GM21423 (cell line): ENCODE measurements around the gene PFN3.
"Not testable (repeated sequence)": the region's sequence is repeated elsewhere in the genome, so short reads cannot be mapped to it uniquely, and the experiment has no call there.

Source experiments
- ATAC-seq: cut with Tn5 transposase; IDR thresholded peaks from one replicate; pipeline ENCODE4 v1.9.1; 2021; ENCODE audit warnings: mild to moderate bottlenecking, moderate library complexity; ENCODE audit not compliant: unreplicated experiment

PFN3 gene

DNA sequence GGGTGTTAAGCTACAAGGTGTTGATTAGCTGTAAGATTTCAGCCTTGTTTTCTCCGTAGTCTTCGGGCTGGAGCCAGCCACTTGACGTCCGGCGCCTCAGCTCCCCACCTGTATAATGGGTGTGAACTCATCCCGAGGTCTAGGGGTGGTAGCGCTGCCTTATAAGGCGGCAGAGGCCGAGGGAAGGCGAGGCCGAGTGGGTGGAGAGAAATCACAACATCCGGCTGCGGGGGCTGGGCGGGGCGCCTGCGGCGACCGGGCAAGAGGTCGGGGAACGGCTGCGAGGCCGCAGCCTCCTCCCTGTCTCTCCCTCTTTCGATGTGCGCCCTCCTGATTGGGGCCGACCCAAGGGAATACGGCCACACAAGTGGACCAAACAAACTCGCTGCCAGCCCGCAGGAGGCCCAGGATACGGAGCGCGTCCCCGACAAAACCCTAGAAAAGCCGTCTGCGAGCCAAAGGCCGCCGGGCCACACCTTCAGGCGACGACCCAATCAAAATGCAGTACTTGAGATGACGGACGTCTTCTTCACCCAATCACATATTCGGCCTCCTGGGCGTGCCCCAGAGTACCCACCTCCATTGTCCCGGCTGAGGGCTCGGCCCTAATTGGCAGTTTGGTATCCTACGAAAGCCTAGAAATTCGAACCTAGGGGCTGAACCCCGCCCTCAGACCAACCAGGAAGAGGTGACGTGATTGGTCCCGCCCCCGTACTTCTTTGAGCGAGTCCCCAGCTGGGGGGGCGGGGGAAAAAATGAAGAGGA is 25.5 kb upstream of the PFN3 start:
- ATAC-seq, result peak; percentile 69

- ATAC-seq, result no peak
Measured at GRCh38 chr5:177425196-177425800, 24.8 kb upstream of the PFN3 start.

DNA sequence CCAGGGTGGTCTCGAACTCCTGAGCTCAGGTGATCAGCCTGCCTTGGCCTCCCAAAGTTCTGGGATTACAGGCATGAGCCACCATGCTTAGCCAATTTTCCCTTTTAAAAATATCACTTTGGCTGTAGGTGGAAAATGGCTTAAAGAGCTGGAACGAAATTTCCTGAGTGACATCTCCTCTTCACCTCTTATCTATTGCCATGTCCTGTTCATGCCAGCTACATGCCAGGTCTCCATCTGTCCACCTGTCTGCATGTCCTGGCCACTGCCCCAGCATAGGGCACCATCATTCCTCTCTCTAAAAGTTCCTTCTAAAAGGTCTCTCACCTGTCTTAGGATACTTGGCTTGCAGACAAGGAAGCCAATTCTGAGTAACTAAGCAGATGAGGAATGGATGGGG is 23.2 kb upstream of the PFN3 start:
- ATAC-seq, result no peak

DNA sequence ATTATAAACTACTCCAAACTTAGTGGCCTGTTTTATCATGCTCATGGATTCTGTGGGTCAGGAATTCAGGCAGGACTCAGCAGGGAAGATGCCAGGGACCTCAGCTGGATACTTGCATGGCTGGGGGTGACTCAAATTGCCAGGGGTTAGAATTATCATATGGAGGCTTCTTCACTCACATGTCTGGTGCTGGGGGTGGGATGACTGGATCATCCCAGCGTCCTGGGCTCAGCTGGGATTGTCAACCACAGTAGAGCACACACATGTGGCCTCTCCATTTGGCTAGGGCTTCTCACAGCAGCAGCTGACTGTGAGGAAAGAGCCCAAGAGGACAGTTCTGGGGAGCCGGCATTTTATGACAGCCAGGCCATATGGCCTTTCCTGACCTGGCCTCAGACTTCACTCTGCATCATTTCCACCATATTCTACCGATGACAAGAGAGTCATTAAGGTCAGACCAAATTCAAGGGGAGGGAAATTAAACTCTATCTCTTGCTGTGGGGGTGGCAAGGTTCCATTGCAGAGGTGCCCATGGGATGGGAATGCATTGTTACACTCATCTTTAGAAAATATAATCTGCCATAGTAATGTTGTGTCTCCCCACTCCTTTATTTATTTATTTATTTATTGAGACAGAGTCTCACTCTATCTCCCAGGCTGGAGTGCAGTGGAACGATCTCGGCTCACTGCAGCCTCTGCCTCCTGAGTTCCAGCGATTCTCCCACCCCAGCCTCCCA is 20.8 kb upstream of the PFN3 start:
- ATAC-seq, result no peak

DNA sequence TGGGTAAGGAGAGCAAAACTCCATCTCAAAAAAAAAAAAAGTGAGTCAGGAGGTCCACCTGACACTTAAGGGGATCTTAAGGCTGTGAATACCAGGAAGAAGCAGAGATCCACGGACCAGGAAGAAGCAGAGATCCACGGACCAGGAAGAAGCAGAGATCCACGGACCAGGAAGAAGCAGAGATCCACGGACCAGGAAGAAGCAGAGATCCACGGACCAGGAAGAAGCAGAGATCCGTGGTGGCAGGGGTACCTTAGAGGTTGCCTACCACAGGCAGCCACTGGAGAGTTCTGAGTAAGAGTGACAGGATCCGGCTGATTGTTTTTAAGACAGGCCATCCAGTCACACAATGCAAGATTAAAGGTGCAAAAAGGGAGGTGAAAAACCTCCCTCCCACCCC is 20.0 kb upstream of the PFN3 start:
- not testable (repeated sequence) for ATAC-seq

DNA sequence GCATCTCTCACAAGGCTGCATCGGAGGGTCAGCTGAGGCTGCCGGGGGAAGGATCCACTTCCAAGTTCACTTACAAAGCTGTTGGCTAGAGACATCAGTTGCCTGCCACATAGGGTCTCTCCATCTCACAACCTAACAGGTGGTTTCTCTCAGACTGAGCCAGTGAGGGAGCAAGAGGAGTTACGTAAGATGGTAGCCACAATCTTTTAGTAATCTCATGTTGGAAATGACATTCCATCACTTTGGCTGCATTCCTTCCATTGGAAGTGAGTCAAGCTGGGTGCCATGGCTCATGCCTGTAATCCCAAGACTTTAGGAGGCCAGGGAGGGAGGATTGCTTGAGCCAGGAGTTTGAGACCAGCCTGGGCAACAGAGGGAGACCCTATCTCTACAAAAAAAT is 18.6 kb upstream of the PFN3 start:
- ATAC-seq, result no peak

- ATAC-seq, result not testable (repeated sequence)
Measured at GRCh38 chr5:177417081-177417480, 16.6 kb upstream of the PFN3 start.

GRCh38 chr5:177414481-177414880 is 14.0 kb upstream of the PFN3 start:
- ATAC-seq, result no peak

DNA sequence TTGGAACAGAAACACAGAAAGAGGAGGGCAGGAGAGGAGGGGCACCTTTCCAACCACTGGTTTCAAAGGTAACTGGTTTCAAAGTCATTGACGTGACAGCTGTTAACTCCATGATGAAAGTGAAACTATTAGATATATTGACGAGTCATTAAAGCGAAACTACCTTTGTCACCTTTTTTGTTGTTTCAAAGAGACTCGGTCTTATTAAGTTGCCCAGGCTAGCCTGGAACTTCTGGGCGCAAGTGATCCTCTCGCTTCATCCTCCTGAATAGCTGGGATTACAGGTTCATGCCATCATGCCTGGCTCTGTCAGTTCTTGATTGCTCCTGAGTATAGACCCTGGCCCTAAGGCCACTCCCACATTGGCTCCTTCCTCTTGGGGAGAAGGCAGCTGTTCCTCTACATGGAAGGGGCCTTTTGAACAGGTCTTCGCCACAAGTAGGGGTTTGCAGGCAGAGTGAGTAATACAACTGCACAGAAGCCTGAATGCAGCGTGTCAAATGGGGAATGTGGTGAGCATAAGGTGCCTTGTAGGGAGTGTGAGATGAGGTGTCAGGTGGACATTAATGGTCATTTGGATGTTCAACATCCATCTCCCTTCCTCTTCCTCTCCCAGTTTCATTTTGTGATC is 12.3 kb upstream of the PFN3 start:
- ATAC-seq, result peak; percentile 62

GRCh38 chr5:177410575-177410974 is 10.1 kb upstream of the PFN3 start:
- ATAC-seq, result no peak

DNA sequence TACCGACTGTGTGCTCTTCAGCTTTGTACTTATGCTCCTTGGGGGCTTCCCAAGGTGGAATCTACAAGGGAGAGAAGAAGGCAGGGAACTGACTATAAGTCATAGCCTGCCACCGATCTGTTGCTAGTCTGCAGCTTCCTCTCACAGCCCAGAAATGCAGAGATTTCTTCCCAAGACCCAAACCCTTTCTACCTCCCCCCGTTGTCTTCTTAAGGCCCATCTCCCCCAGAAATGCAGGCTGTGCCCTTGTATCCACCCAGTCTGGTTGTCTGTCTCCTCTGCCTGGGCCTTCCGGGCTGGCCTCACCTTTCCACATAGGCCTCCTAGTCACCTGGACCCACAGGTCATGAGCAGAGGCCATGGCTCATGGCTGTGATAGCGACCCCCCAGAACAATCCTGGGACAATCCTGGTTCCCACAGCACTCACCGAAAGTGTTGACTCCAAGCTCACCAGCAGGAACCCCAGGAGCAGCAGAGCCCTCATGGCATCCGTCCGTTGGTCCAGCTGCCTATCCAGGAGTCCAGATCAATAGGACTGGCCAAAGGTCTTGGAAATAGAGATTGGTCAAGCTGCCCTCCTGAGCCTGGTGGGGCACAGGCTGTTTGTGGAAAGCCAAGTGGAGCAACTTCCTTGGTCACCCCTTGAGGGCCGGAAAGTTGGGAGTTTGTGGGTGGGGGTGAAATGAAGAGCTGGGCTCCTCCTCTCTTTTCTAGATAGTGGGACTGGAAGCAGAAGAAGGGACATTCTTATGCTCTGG is 8.8 kb upstream of the PFN3 start, which contains the start of gene F12:
F12 (minus strand) TSS at position 522 of the 759 bp plus-strand sequence; CDS start at position 485, 37 bp downstream.
- no peak for ATAC-seq

DNA sequence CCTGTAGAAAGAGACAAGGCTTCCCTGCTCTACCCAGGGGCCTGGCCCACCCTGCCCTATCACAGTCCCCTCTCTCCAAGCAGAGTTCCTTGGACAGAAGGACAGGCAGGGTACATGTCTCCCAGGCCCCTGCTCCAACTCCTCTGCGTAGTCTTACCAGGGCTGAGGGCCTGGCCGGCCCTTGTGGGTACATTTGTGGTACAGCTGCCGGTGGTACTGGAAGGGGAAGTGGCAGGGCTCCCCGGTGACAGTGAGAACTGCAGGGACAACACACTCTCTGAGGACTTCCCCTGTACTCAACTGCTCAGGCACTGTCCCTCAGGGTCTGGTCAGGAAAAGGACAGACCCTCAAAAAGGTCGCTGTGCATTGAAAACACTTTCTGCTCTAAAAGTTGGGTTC is 5.3 kb upstream of the PFN3 start:
- ATAC-seq, result no peak

DNA sequence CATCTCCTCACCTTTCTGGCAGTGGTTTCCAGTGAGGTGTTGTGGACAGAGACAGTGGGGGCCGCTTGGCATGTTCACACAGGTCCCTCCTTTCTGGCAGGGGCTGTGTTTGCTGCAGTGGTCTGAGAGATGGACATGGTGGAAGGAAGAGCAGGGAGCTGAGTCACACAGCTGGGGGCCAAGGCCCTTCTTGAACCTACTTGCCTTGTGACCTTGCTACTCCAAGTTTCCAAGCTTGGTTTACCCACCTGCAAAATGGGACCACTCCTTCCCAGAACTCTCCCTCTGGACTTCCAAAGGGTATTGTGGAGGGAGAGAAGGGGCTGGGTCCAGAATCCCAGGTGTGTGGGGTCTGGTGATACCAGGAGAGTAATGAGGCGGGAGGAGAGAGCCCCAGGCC is 4.9 kb upstream of the PFN3 start:
- ATAC-seq, result no peak

- ATAC-seq, result no peak
Measured at GRCh38 chr5:177404641-177405179, 4.2 kb upstream of the PFN3 start.

- peak; percentile 70 for ATAC-seq
Measured at GRCh38 chr5:177403792-177404640, 3.6 kb upstream of the PFN3 start.

DNA sequence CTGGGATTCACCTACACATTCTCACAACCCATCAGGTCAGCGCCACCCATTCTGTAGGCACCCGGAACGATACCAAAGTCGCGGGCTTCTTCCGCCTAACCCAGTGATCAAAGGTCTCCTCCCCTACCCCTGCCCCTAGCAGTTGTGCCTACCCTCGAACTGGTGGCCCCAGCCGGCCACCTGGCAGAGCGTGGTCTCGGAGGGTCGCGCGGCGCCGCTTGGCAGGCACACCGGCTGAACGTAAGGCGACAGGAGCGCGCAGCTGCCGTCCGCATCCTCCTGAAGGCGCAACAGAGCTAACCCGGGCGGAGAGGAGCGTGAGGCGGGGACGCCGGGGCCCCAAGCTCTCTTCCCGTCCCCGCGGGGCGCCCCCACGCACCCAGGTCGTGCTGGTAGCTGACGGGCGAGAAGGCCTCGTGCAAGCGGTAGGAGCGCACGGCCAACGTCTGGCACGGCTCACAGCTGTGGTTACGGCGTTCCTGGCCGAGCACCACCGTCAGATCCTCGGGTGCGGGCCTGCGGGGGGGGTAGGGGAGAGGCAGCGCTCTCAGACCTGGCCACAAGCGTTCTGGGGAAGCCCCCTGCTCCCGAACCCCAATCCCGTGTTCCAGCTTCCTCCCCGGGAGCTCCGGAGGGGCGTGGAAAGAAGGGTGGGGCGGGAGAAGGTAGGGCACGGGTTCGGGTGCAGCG is 2.8 kb upstream of the PFN3 start:
- peak; percentile 18 for ATAC-seq

DNA sequence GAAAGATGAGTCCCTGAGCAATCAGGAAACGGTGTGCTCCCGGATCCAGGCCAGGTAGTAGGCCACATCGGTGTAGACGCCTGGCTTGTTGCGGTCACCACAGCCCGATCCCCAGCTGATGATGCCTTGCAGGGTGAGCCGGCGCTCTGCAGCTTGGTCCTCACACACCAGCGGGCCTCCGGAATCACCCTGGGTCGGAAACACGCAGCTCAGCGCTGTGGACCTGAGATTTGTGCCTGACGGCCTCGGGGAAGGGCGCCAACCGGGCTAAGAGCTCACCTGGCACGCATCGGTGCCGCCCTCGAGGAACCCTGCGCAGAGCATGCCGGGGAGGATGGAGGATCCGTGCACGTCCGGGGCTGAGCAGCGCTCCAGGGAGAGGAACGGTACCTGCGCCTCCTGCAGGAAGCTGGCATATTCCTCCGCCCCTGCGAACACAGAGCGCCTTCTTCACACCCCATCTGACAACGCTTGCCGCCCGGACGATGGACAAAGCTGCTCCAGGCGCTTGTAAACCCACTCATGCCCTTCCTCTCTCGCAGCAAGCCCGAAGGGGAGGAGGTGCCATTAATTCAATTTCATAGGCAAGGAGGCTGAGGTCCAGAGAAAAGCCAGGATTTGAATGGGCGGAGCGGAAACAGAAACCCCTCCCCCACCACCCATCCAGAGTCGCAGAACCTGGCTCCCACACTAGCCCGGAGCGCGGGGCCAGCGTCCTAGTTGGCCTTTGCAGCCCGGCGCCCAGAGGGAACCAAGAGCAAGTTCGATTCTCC is 2.0 kb upstream of the PFN3 start:
- no peak for ATAC-seq

- ATAC-seq, result no peak
Measured at GRCh38 chr5:177397875-177398390, 2.5 kb downstream of the PFN3 start.
